H1 (cell line): Measurements from ENCODE around the gene TFF3. TPM values are rescaled to one million over a fixed set of nuclear protein-coding genes. Genes with fewer than 3 reads are reported as not detected.

Experiments used
- RFX5 ChIP-seq: IDR thresholded peaks from 2 replicates; pipeline ENCODE4 v1.6.1; 2011; ENCODE audit warnings: low read depth, low read length, improper control_type of control experiment, borderline replicate concordance
- polyA plus RNA-seq, 7 experiments: library from polyadenylated mRNA; depleted of rRNA in 3 of 7; stranded (reverse) in 5 of 7; unstranded in 2 of 7; fragments of >200 nt in 5 of 7; fragments of 200-250 nt in 2 of 7; gene quantifications; 1 replicate in 5 of 7; 2 replicates in 1 of 7; 4 replicates in 1 of 7; pipeline versions ENCODE4 v1.2.1 to v1.2.3, GENCODE V29; 2011 to 2013; ENCODE audit warnings: missing spikeins in 2 of 7, mixed read lengths in 2 of 7
- total RNA-seq: library from RNA; stranded (reverse); fragmentation: NEBNext Ultra II Directional; extraction: Animal tissue kit (Norgen Biotek cat#: 25700); gene quantifications from 2 replicates; pipeline ENCODE4 v1.2.1, GENCODE V29; 2021
- TF ChIP-seq, protein P1 (sequence below): IDR thresholded peaks from 2 replicates; pipeline ENCODE4 v1.6.1; 2012; ENCODE audit warnings: inconsistent platforms
- TF ChIP-seq, protein P2 (sequence below): IDR thresholded peaks from 2 replicates; pipeline ENCODE4 v1.6.1; 2011; ENCODE audit warnings: low read length, improper control_type of control experiment

Gene TFF3
- total and polyA plus RNA-seq, 2 of the 8 experiments (the other 6 are each of a cell fraction or from before 2014, with no cell fraction given) = 1.7 to 6.7 TPM

DNA sequence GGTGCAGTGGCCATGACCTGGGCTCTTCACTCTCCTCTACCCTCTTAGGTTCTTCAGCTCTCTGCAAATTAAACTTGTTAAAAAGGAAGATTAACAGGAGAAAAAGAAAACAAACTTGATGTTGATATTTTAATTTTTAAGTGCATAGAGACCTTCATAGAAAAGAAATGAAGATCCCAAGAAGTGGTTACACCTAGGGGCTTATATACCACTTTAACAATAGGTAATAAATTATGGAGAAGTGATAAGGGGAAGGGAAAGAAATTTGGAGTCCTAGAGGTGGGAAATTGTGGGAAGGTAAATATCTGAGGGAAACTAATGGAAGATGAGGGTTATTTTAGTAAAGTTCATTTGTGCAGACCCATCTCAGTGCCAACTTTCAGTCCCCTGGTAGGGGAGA lies 16.5 kb upstream of the TFF3 start (continued):
- TF ChIP-seq, protein P1, sequence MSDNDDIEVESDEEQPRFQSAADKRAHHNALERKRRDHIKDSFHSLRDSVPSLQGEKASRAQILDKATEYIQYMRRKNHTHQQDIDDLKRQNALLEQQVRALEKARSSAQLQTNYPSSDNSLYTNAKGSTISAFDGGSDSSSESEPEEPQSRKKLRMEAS = no peak
- TF ChIP-seq RFX5 = no peak
- TF ChIP-seq, protein P2, sequence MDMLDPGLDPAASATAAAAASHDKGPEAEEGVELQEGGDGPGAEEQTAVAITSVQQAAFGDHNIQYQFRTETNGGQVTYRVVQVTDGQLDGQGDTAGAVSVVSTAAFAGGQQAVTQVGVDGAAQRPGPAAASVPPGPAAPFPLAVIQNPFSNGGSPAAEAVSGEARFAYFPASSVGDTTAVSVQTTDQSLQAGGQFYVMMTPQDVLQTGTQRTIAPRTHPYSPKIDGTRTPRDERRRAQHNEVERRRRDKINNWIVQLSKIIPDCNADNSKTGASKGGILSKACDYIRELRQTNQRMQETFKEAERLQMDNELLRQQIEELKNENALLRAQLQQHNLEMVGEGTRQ = no peak
